SK-N-SH (cell line): Measurements from ENCODE around the gene ORC1. TPM values are rescaled to one million over a fixed set of nuclear protein-coding genes. Genes with fewer than 3 reads are reported as not detected.
A peak's percentile ranks its signal among the peaks of the same experiment; 100 is the strongest.

Source experiments
- CTCF ChIA-PET: fragments of 300-600, 350-600 bp; formaldehyde crosslinking; extraction: SDS; loops from one replicate; lab custom pipeline; 2021; lab: Yijun Ruan, JAX
- POLR2A ChIA-PET: fragments of 350-600 bp; sonication (Branson Sonifier 250); formaldehyde crosslinking; extraction: SDS; loops from one replicate; lab custom pipeline; 2020; ENCODE audit warnings: antibody characterized with exemption, inconsistent platforms; lab: Yijun Ruan, JAX
- DNase-seq: peaks from one replicate; pipeline ENCODE4 v3.0.0; 2012
- H2AFZ ChIP-seq: fragments of 200-600 bp; sonication (generic); 2 replicates; pipeline ENCODE4 v1.8.1; 2016; ENCODE audit warnings: antibody characterized with exemption, mild to moderate bottlenecking, low read depth
- H3F3A ChIP-seq: fragments of 200-600 bp; sonication (generic); replicated peaks from 2 replicates; pipeline ENCODE3; 2016; ENCODE audit warnings: antibody characterized with exemption, mild to moderate bottlenecking; ENCODE audit not compliant: insufficient read depth
- H3K27ac ChIP-seq, 2 experiments: fragments of 200-500 bp in 1 of 2; fragments of 200-600 bp in 1 of 2; sonication (Bioruptor generic) in 1 of 2; sonication (generic), shearing (Covaris generic) in 1 of 2; 2 replicates each; pipeline versions ENCODE4 v1.5.1 to v1.6.1; 2014 to 2016; ENCODE audit warnings: low read depth in 2 of 2, inconsistent platforms in 1 of 2, low read length in 1 of 2, mild to moderate bottlenecking in 1 of 2, mixed read lengths in 1 of 2
- H3K27me3 ChIP-seq: fragments of 200-600 bp; sonication (generic), shearing (Covaris generic); 2 replicates; pipeline ENCODE4 v1.6.1; 2016; ENCODE audit warnings: mixed run types; ENCODE audit not compliant: insufficient read depth
- H3K36me3 ChIP-seq, 2 experiments: fragments of 200-500 bp in 1 of 2; fragments of 200-600 bp in 1 of 2; sonication (Bioruptor generic) in 1 of 2; sonication (generic) in 1 of 2; replicated peaks in 1 of 2; 2 replicates each; pipeline versions ENCODE3 to v1.5.1; 2014 to 2016; ENCODE audit warnings: low read length in 1 of 2, mild to moderate bottlenecking in 1 of 2; ENCODE audit not compliant: insufficient read depth in 2 of 2, control insufficient read depth in 1 of 2
- H3K4me1 ChIP-seq, 2 experiments: fragments of 200-500 bp in 1 of 2; fragments of 200-600 bp in 1 of 2; sonication (Bioruptor generic) in 1 of 2; sonication (generic), shearing (Covaris generic) in 1 of 2; 2 replicates each; pipeline versions ENCODE4 v1.5.1 to v1.6.1; 2014 to 2016; ENCODE audit warnings: low read depth in 1 of 2, low read length in 1 of 2, mixed run types in 1 of 2; ENCODE audit not compliant: insufficient read depth in 2 of 2, control insufficient read depth in 1 of 2
- H3K4me2 ChIP-seq: fragments of 200-600 bp; sonication (generic), shearing (Covaris generic); 2 replicates; pipeline ENCODE4 v1.6.1; 2017; ENCODE audit warnings: mixed run types
- H3K4me3 ChIP-seq, 2 experiments: fragments of 200-500 bp in 1 of 2; fragments of 200-600 bp in 1 of 2; sonication (Bioruptor generic) in 1 of 2; sonication (generic), shearing (Covaris generic) in 1 of 2; 2 replicates each; pipeline versions ENCODE4 v1.5.1 to v1.8.1; 2014 to 2016; ENCODE audit warnings: low read depth in 2 of 2, inconsistent platforms in 1 of 2, low read length in 1 of 2, mild to moderate bottlenecking in 1 of 2, mixed read lengths in 1 of 2, moderate library complexity in 1 of 2
- H3K79me2 ChIP-seq: fragments of 200-600 bp; sonication (generic); 2 replicates; pipeline ENCODE4 v1.8.1; 2017; ENCODE audit warnings: mild to moderate bottlenecking; ENCODE audit not compliant: insufficient read depth
- H3K9ac ChIP-seq: fragments of 200-600 bp; sonication (generic); 2 replicates; pipeline ENCODE4 v1.6.1; 2017; ENCODE audit warnings: mixed run types
- H3K9me2 ChIP-seq: fragments of 200-600 bp; sonication (generic); 2 replicates; pipeline ENCODE4 v1.6.1; 2017; ENCODE audit warnings: mixed run types
- H3K9me3 ChIP-seq: fragments of 200-600 bp; sonication (generic); 2 replicates; pipeline ENCODE4 v1.6.1; 2017; ENCODE audit warnings: mixed run types, mild to moderate bottlenecking, moderate library complexity
- H4K20me1 ChIP-seq: fragments of 200-600 bp; sonication (generic); 2 replicates; pipeline ENCODE4 v1.6.1; 2017; ENCODE audit warnings: mild to moderate bottlenecking, mixed run types; ENCODE audit not compliant: insufficient read depth
- CHD2 ChIP-seq: fragments of 150-350 bp; IDR thresholded peaks from 2 replicates; pipeline ENCODE4 v1.6.1; 2018; ENCODE audit warnings: low read length; ENCODE audit not compliant: partially characterized antibody
- CTCF ChIP-seq: fragments of 200-600 bp; sonication (generic); IDR thresholded peaks from 2 replicates; pipeline ENCODE4 v1.6.1; 2017; ENCODE audit warnings: antibody characterized with exemption, mild to moderate bottlenecking, moderate library complexity
- ELF1 ChIP-seq: IDR thresholded peaks from 2 replicates; pipeline ENCODE4 v1.4.0; 2012
- EP300 ChIP-seq, 2 experiments: IDR thresholded peaks; 2 replicates each; pipeline versions ENCODE4 v1.4.0 to v1.6.1; 2012; ENCODE audit warnings: borderline replicate concordance in 1 of 2, low read depth in 1 of 2, low read length in 1 of 2
- FOXJ3 ChIP-seq: sonication (generic); formaldehyde crosslinking; IDR thresholded peaks from 2 replicates; pipeline ENCODE4 v1.5.1; 2020; ENCODE audit warnings: mild to moderate bottlenecking, missing genetic modification reagents
- GABPA ChIP-seq: IDR thresholded peaks from 2 replicates; pipeline ENCODE4 v1.4.0; 2012; ENCODE audit warnings: low read depth, mild to moderate bottlenecking
- GATA2 ChIP-seq: sonication (generic); formaldehyde crosslinking; IDR thresholded peaks from 2 replicates; pipeline ENCODE4 v1.5.0; 2020; ENCODE audit warnings: mild to moderate bottlenecking, missing genetic modification reagents
- JUND ChIP-seq: IDR thresholded peaks from 2 replicates; pipeline ENCODE4 v1.4.0; 2012
- MXI1 ChIP-seq: IDR thresholded peaks from 2 replicates; pipeline ENCODE4 v1.6.1; 2012; ENCODE audit warnings: mild to moderate bottlenecking, low read depth, low read length, improper control_type of control experiment
- NFIC ChIP-seq: IDR thresholded peaks from 2 replicates; pipeline ENCODE4 v1.4.0; 2012; ENCODE audit warnings: borderline replicate concordance
- NRF1 ChIP-seq: IDR thresholded peaks from 2 replicates; pipeline ENCODE4 v1.6.1; 2012; ENCODE audit warnings: low read depth, mild to moderate bottlenecking, low read length
- PBX3 ChIP-seq: IDR thresholded peaks from 2 replicates; pipeline ENCODE4; 2012
- RCOR1 ChIP-seq: fragments of 150-350 bp; IDR thresholded peaks from 2 replicates; pipeline ENCODE4 v1.6.1; 2017; ENCODE audit warnings: antibody characterized with exemption, low read length
- RFX5 ChIP-seq: IDR thresholded peaks from 2 replicates; pipeline ENCODE4 v1.6.1; 2012; ENCODE audit warnings: mild to moderate bottlenecking, improper control_type of control experiment, low read length
- RXRA ChIP-seq: IDR thresholded peaks from 2 replicates; pipeline ENCODE4 v1.4.0; 2012; ENCODE audit warnings: low read depth, mild to moderate bottlenecking, borderline replicate concordance
- USF1 ChIP-seq: IDR thresholded peaks from 2 replicates; pipeline ENCODE4 v1.4.0; 2012; ENCODE audit warnings: low read depth, borderline replicate concordance
- ZBTB33 ChIP-seq: IDR thresholded peaks from 2 replicates; pipeline ENCODE4 v1.4.0; 2012; ENCODE audit warnings: low read depth, borderline replicate concordance
- WGBS: methylation state at CpG from one replicate; pipeline ENCODE4 v1.1.6; 2017; ENCODE audit warnings: low lambda C conversion rate; 5-methylcytosine and 5-hydroxymethylcytosine counted together
- polyA plus RNA-seq, 3 experiments: library from polyadenylated mRNA; depleted of rRNA; stranded (reverse); fragments of >200 nt; gene quantifications; 2 replicates each; pipeline ENCODE4 v1.2.3, GENCODE V29; 2012

Gene ORC1
- polyA plus RNA-seq, 1 of the 3 experiments (the other 2 are of a cell fraction), result 5.2 TPM

GRCh38 chr1:52366517-52366827 is 37.8 kb downstream of the ORC1 start:
- H3K79me2 ChIP-seq, result peaks cover 38% of the 10 kb centered on the region
- H4K20me1 ChIP-seq, result peaks cover 7% of the 10 kb centered on the region; the same call in 1 of the 2 replicates
- peaks cover 12 to 17% of the 10 kb centered on the region in 2 experiments for H3K36me3 ChIP-seq
- peak overlapping the region; percentile 89; the same call in 1 of the 2 replicates for H3K4me2 ChIP-seq
- no peaks in the 10 kb centered on the region for H3K9me3 ChIP-seq
- peaks cover 0 to 13% of the 10 kb centered on the region in 2 experiments; a peak in 3 of 4 replicates for H3K4me1 ChIP-seq
- H3K27me3 ChIP-seq, result no peaks in the 10 kb centered on the region
- TF ChIP-seq RFX5 (0 out of 2 replicates have a peak, but pooled peaks have one; percentile 23), GABPA (0 out of 2 replicates have a peak, but pooled peaks have one; percentile 7), USF1 (no peak)
- WGBS, result 23% methylated on average over 7 of the region's 8 CpGs
- peaks cover 24% of the 10 kb centered on the region for H3F3A ChIP-seq
- ChIA-PET CTCF (interaction anchor here (1.8 kb wide), 1 partner anchor 18 kb away, joined by 5 read pairs; no protein-coding TSS in a partner anchor), POLR2A (interaction anchor here (1.0 to 2.2 kb wide), 3 partner anchors 11 to 311 kb away, joined by 3 to 7 read pairs (median 4); partner anchors contain the start of gene TXNDC12)
- no peaks in the 10 kb centered on the region for H3K9me2 ChIP-seq
- DNase-seq, result no peak
- H3K9ac ChIP-seq, result no peak overlapping the region
- H2AFZ ChIP-seq, result peak overlapping the region; percentile 95
- H3K27ac ChIP-seq, result peak overlapping the region; percentile 4 to 91; a peak in 2 of 4 replicates
- H3K4me3 ChIP-seq, result peak overlapping the region; percentile 90 to 93

- H3K4me3 ChIP-seq, result peak within 1 kb of the TSS; percentile 90 to 93
- no peaks in the 10 kb centered on the region for H3K9me3 ChIP-seq
- no peaks in the 10 kb centered on the region for H3K27me3 ChIP-seq
- peak within 1 kb of the TSS; percentile 82 to 91 for H3K27ac ChIP-seq
- peak within 1 kb of the TSS; percentile 97 for H3K9ac ChIP-seq
- H3K4me1 ChIP-seq, result peaks cover 0 to 13% of the 10 kb centered on the region in 2 experiments; a peak in 3 of 4 replicates
- CTCF ChIA-PET, result interaction anchor here (1.0 to 1.8 kb wide), 5 partner anchors 12 to 320 kb away, joined by 4 to 7 read pairs (median 5); no protein-coding TSS in a partner anchor
- peaks cover 12 to 23% of the 10 kb centered on the region in 2 experiments for H3K36me3 ChIP-seq
- peaks cover 7% of the 10 kb centered on the region; the same call in 1 of the 2 replicates for H4K20me1 ChIP-seq
- H3K4me2 ChIP-seq, result peak within 1 kb of the TSS; percentile 89
- H2AFZ ChIP-seq, result peak within 1 kb of the TSS; percentile 95
- H3K79me2 ChIP-seq, result peaks cover 41% of the 10 kb centered on the region
- POLR2A ChIA-PET, result interaction anchor here (0.5 to 2.2 kb wide), 5 partner anchors 10 to 332 kb away, joined by 3 to 7 read pairs (median 3); partner anchors contain the start of genes KTI12 and TXNDC12
- WGBS, result 2% methylated on average over 35 of the region's 92 CpGs
- peaks cover 22% of the 10 kb centered on the region for H3F3A ChIP-seq
- DNase-seq, result peak; percentile 100
- H3K9me2 ChIP-seq, result no peaks in the 10 kb centered on the region
- TF ChIP-seq EP300 (IDR thresholded peaks at IDR 0.05; ENCODE audit: borderline replicate concordance in 1 of 2, low read depth in 1 of 2, low read length in 1 of 2) (no peak), MXI1 (peak; percentile 87), ZBTB33 (no peak), USF1 (peak; percentile 98), CHD2 (peak; percentile 24), NRF1 (peak; percentile 95), RFX5 (no peak), RCOR1 (no peak), NFIC (no peak), FOXJ3 (CRISPR knock-in tag) (no peak), JUND (no peak), PBX3 (no peak), RXRA (no peak), CTCF (no peak), GATA2 (CRISPR knock-in tag) (no peak), GABPA (0 out of 2 replicates have a peak, but pooled peaks have one; percentile 1), ELF1 (0 out of 2 replicates have a peak, but pooled peaks have one; percentile 41)
Observed at GRCh38 chr1:52365746-52366516, 38.3 kb downstream of the ORC1 start, which contains the start of gene CC2D1B. Gene CC2D1B (minus strand): TSS chr1:52366205. CDS start chr1:52364620, 1,585 bp downstream.
